BLaER1 treated with 17β-estradiol and CSF1 and Interleukin-3, amounts not matched to agents 10 nM and 100 nM (cell line): ENCODE data around the gene RAB6C.
A peak's percentile ranks its signal among the peaks of the same experiment; 100 is the strongest.
"Not testable (repeated sequence)": the region's sequence is repeated elsewhere in the genome, so short reads cannot be mapped to it uniquely, and the experiment has no call there.

Source experiments
- H3K27ac ChIP-seq, 11 experiments: shearing (Covaris generic); formaldehyde crosslinking; 2 replicates each; pipeline ENCODE4 v1.8.1; 2022
- H3K27me3 ChIP-seq, 11 experiments: shearing (Covaris generic); formaldehyde crosslinking; 2 replicates each; pipeline ENCODE4 v1.8.1; 2022
- H3K36me3 ChIP-seq, 11 experiments: shearing (Covaris generic); formaldehyde crosslinking; 2 replicates each; pipeline ENCODE4 v1.8.1; 2022
- H3K4me1 ChIP-seq, 10 experiments: shearing (Covaris generic); formaldehyde crosslinking; 2 replicates each; pipeline ENCODE4 v1.8.1; 2022
- H3K4me2 ChIP-seq, 11 experiments: shearing (Covaris generic); formaldehyde crosslinking; 2 replicates each; pipeline ENCODE4 v1.8.1; 2022
- H3K4me3 ChIP-seq, 10 experiments: shearing (Covaris generic); formaldehyde crosslinking; 2 replicates each; pipeline ENCODE4 v1.8.1; 2022
- H3K9ac ChIP-seq, 11 experiments: shearing (Covaris generic); formaldehyde crosslinking; 2 replicates each; pipeline ENCODE4 v1.8.1; 2022
- H3K9me3 ChIP-seq, 11 experiments: shearing (Covaris generic); formaldehyde crosslinking; replicated peaks in 1 of 11; 2 replicates each; pipeline ENCODE4 v1.8.1; 2022
- H4K20me1 ChIP-seq, 11 experiments: shearing (Covaris generic); formaldehyde crosslinking; 2 replicates each; pipeline ENCODE4 v1.8.1; 2022
- Cebpa-rat ChIP-seq, 11 experiments: shearing (Covaris generic); IDR thresholded peaks; 2 replicates each; pipeline ENCODE4 v1.8.1; 2022

RAB6C gene

DNA sequence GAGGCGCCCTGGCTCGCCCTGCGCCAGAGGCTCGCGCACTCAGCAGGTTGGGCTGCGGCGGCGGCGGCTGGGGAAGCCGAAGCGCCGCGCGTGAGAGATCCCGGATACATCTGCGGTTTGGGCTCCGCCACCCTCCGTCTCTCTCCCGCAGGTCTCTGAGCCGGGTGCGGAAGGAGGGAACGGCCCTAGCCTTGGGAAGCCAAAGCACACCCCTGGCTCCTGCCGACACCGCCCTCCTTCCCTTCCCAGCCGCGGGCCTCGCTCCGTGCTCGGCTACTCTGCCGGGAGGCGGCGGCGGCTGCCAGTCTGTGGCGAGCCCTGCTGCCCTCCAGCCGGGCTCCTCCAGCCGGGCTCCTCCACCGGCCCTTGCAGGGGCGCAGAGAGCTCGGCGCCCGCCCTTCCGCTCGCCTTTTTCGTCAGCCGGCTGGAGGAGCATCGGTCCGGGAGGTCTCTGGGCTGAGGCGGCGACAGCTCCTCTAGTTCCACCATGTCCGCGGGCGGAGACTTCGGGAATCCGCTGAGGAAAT is at the start of gene RAB6C:
Gene RAB6C, plus strand, starts transcription at position 38 of the 527 bp plus-strand sequence. Its CDS starts 450 bp downstream, at position 488.
- Histone ChIP-seq H3K4me2 (peak within 1 kb of the TSS; percentile 83 to 95 (median 89)), H3K4me3 (peak within 1 kb of the TSS; percentile 43 to 71 (median 56)), H3K9ac (peak within 1 kb of the TSS in 10 of 11 experiments; percentile 37 to 78 (median 67); a peak in 14 of 22 replicates)

DNA sequence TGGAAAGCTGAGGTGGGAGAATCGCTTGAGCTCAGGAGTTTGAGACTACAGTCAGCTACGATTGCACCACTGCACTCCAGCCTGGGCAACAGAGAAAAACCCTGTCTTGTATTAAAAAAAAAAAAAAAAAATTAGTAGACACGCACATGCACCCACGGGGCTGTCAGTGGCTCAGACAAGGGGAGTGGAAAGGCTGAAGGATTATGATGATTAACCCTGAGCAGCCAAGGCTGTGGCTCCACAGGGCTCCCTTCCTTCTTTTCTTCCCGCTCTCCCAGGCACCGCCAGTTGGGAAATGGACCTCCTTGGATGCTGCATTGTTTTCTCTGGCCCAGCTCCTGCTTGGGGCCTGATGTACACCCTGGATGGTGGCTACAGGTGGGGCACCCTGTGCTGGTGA is 49.0 kb upstream of the RAB6C start:
- peak overlapping the region in 1 of 11 experiments; percentile 16; a peak in 2 of 22 replicates for H3K4me2 ChIP-seq
- H3K9ac ChIP-seq, result 0 out of 22 replicates have a peak overlapping the region, but pooled peaks of 1 of the 11 experiments have one; percentile 8
- no peak for TF ChIP-seq Cebpa-rat (IDR thresholded peaks at IDR 0.05)
- no peaks in the 10 kb centered on the region for H3K9me3 ChIP-seq
- peaks cover 16 to 30% (median 28%) of the 10 kb centered on the region in 11 experiments for H3K27me3 ChIP-seq
- no peak overlapping the region for H3K4me3 ChIP-seq
- no peak overlapping the region for H3K27ac ChIP-seq
- no peaks in the 10 kb centered on the region for H3K36me3 ChIP-seq
- H3K4me1 ChIP-seq, result peaks cover 0 to 18% (median 6%) of the 10 kb centered on the region in 10 experiments; a peak in 12 of 20 replicates
- H4K20me1 ChIP-seq, result no peaks in the 10 kb centered on the region

More for the DNA sequence above, at the start of gene RAB6C:
- not testable (repeated sequence) for H3K4me1 ChIP-seq, H3K9me3 ChIP-seq, H3K36me3 ChIP-seq, H4K20me1 ChIP-seq
- H3K27ac ChIP-seq, result peak within 1 kb of the TSS in 4 of 11 experiments; percentile 35 to 67 (median 56); a peak in 8 of 22 replicates
- peaks cover 0 to 14% (median 10%) of the 10 kb centered on the region in 11 experiments; a peak in 18 of 22 replicates for H3K27me3 ChIP-seq

DNA sequence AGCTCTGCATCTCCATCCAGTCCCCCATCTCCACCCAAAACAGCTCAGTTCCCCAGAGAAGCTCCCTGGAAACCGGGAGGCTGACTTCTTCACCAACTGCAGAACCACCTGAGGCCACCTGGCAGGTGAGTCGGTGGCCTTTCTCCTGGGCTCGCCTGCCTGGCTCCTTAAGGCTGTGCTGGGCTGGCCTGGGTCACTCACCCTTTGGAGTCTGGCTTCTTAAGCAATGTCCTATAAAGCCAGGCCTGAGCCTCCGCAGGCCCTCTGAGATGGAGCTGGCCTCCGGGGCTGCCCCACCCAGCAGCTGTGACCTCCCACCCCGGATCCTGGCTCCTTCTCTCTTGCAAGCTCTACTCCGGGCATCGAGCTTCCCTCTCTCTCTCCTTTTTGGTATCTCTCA is 46.1 kb upstream of the RAB6C start:
- H4K20me1 ChIP-seq, H3K36me3 ChIP-seq, H3K27ac ChIP-seq, H3K4me2 ChIP-seq, H3K9me3 ChIP-seq, H3K4me3 ChIP-seq, H3K9ac ChIP-seq: not testable (repeated sequence)
- H3K4me1 ChIP-seq, result peaks cover 0 to 12% (median 3%) of the 10 kb centered on the region in 10 experiments; a peak in 10 of 20 replicates
- peaks cover 16 to 30% (median 28%) of the 10 kb centered on the region in 11 experiments for H3K27me3 ChIP-seq

DNA sequence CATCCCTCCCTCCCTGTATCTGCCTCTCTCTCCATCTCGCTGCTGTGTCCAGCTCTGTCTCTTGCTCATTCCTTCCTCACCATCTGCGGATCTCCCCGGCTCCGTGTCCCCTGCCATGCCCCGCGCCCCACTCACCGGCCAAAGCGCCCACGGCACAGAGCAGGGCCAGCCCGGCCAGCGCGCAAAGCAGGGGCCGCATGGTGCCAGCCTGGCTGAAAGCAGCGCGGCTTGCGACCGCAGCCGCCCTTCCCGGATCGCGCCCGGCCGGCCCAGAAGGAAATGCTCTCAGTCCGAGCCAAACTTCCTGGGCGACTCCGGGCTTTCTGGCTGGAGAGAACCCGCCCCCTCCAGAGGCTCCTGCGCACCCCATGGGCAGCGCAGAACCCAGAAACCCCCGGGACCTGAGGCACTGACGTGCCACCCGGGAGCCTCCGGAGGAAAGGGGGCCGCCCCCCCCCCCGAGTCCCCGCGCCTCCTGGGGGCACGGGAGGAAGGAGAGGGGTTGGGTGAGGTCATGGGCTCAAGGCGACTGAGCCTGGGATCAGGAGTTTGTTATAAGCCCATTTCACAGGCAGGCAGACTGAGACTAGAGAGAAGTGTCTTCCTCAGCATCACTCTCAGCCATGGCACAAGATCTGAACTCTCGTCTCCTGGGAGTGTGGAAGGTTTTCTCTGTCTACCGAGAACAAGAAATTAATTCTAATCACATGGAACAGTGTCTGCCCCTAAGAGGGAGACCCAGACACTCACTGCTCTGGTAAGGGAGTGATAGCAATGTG is 45.2 kb upstream of the RAB6C start:
- Histone ChIP-seq H3K4me2 (peak overlapping the region; percentile 42 to 74 (median 65)), H3K27ac (no peak overlapping the region), H3K4me1 (peaks cover 0 to 18% (median 5%) of the 10 kb centered on the region in 10 experiments; a peak in 11 of 20 replicates), H3K27me3 (peaks cover 16 to 30% (median 28%) of the 10 kb centered on the region in 11 experiments), H3K36me3 (no peaks in the 10 kb centered on the region), H4K20me1 (no peaks in the 10 kb centered on the region), H3K9ac (peak overlapping the region in 5 of 11 experiments; percentile 11 to 41 (median 33); a peak in 3 of 22 replicates), H3K4me3 (peak overlapping the region in 7 of 10 experiments; percentile 22 to 51 (median 39); a peak in 9 of 20 replicates), H3K9me3 (no peaks in the 10 kb centered on the region)
- TF ChIP-seq Cebpa-rat (IDR thresholded peaks at IDR 0.05), result no peak

DNA sequence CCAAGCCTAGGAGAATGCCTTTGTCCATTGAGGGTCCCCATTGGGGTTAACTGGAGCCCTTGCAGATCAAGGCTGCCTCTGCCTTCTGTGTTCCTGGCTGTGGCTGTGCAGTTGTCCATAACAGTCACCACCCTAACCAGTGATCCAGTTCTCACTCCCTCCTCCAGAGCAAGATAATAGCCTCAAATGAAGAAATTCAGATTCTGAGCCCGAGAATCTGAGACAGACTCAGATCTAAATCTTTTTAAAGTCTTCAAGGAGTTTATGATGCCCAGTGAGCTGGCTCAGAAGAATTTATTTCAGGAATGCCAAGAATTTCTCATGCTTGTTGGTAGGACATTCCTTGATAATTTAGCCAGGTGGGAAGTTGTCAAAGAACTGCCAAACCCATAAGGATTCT is 44.3 kb upstream of the RAB6C start:
- Histone ChIP-seq H3K4me3 (no peak overlapping the region), H3K4me1 (peaks cover 0 to 19% (median 5%) of the 10 kb centered on the region in 10 experiments; a peak in 11 of 20 replicates), H3K9ac (no peak overlapping the region), H4K20me1 (no peaks in the 10 kb centered on the region), H3K4me2 (no peak overlapping the region), H3K36me3 (no peaks in the 10 kb centered on the region), H3K9me3 (no peaks in the 10 kb centered on the region), H3K27ac (no peak overlapping the region), H3K27me3 (peaks cover 16 to 30% (median 28%) of the 10 kb centered on the region in 11 experiments)
- TF ChIP-seq Cebpa-rat (IDR thresholded peaks at IDR 0.05), result no peak

DNA sequence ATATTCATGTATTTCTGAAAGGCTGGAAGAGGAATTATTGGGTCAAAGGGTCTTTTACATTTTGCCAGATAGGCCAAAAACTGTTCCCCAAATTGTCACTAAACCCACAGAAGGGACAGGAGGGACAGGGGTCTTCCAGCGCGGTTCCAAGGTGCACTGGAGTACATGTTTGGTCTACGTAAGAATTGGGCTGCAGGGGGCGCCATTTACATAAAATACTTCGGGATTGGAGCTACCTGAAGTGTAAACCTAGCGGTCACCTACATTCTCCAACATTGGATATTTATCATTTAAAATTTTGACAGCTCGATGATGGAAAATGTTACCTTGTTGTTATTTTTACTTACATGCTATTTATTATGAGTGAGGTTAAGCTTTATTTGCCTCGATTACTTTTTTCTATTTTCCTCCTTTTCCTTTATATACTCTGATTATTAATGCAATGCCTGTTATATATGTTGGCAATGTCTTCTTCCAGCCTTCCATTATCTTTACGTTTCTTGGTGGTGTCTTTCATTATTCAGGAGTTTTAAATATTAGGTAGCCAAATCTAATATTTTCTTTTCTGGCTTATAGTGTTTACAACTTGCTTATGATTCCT is 43.0 kb upstream of the RAB6C start:
- no peak for TF ChIP-seq Cebpa-rat (IDR thresholded peaks at IDR 0.05)
- Histone ChIP-seq H3K27ac (no peak overlapping the region), H3K4me2 (no peak overlapping the region)

DNA sequence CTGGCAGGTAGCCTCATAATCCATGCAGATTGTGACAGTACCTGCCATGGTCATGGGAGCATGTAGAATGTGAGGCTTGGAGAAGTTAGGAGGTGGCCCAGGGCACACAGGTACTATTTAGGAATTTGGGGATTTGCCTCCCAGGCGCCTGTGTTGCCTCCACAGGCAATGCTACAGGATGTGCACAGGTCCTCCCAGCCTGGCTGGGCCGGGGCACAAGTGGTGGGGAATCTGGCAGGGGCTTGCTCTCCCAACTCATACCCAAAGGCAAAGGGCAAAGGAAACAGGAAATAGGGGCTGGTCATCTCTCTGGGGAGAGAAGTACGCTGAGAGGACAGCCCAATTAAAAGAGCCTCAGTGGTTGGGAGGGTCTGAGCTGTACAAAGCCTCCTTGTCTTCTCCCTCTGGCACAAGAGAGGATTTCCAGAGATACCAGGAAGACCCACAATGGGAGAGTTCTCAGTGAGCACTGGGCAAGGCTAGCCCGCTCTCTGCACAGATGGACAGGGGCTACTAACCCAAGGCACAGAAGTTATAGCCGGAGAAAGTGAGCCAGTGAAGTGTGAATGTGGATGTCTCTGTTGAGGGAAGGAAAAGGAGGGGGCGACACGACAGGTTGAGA is 40.5 kb upstream of the RAB6C start:
- H3K9me3 ChIP-seq, H3K4me3 ChIP-seq, H3K27ac ChIP-seq, H3K9ac ChIP-seq, H3K36me3 ChIP-seq, H4K20me1 ChIP-seq: not testable (repeated sequence)
- H3K4me1 ChIP-seq, result peaks cover 0 to 35% (median 23%) of the 10 kb centered on the region in 10 experiments; a peak in 16 of 20 replicates
- peaks cover 7 to 16% (median 14%) of the 10 kb centered on the region in 11 experiments for H3K27me3 ChIP-seq
- peak overlapping the region in 5 of 11 experiments; percentile 5 to 45 (median 21); a peak in 6 of 22 replicates for H3K4me2 ChIP-seq

More for the DNA sequence above, 43.0 kb upstream of the RAB6C start:
- no peak overlapping the region for H3K9ac ChIP-seq
- H3K27me3 ChIP-seq, result peaks cover 16 to 30% (median 28%) of the 10 kb centered on the region in 11 experiments
- H3K36me3 ChIP-seq, result no peaks in the 10 kb centered on the region
- H3K9me3 ChIP-seq, result no peaks in the 10 kb centered on the region
- H3K4me1 ChIP-seq, result peaks cover 0 to 14% (median 5%) of the 10 kb centered on the region in 10 experiments; a peak in 10 of 20 replicates
- no peak overlapping the region for H3K4me3 ChIP-seq
- H4K20me1 ChIP-seq, result no peaks in the 10 kb centered on the region

DNA sequence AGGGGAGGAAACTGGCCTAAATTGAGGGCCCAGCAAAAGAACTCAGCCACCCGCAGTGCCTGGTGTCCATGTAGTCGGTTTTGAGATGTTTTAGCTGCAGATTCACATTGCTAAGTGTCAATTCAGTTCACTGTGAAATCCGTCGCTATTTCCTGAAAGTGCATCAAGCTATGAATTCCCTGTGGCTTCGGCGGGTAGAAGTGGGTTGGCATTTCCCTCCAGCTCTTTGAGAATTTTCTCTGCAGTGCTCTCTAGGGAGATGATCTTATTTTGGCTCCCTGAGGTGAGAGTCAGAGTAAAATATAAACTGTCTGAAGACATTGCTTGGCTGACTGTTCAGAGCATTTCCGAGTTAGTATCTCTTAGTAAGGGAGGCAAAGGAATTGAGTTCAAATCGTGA is 36.0 kb upstream of the RAB6C start:
- Histone ChIP-seq H3K4me2 (peak overlapping the region in 10 of 11 experiments; percentile 32 to 88 (median 70); a peak in 18 of 22 replicates), H3K9ac (peak overlapping the region in 3 of 11 experiments; percentile 31 to 50 (median 40); a peak in 3 of 22 replicates), H3K4me3 (peak overlapping the region in 1 of 10 experiments; percentile 19; a peak in 1 of 20 replicates), H3K27ac (peak overlapping the region in 5 of 11 experiments; percentile 16 to 70 (median 57); a peak in 7 of 22 replicates), H3K4me1 (peaks cover 5 to 56% (median 33%) of the 10 kb centered on the region in 10 experiments; a peak in 19 of 20 replicates)
- H3K36me3 ChIP-seq, H3K9me3 ChIP-seq, H4K20me1 ChIP-seq, H3K27me3 ChIP-seq: not testable (repeated sequence)
